Endothelial cell of umbilical vein (primary cell): Measurements from ENCODE around the gene ZNF462. TPM values are rescaled to one million over a fixed set of nuclear protein-coding genes. Genes with fewer than 3 reads are reported as not detected.

Source experiments
- BruUV-seq: library from RNA; stranded (reverse); fragments of 400-500 nt; replicated peaks from 2 replicates; lab custom pipeline; 2021; lab: Mats Ljungman, UMichigan
- CTCF ChIA-PET: fragments of 300-600, 350-600 bp; sonication (Branson Sonifier 250); formaldehyde crosslinking; loops from one replicate; lab custom pipeline; 2021; ENCODE audit warnings: antibody characterized with exemption, inconsistent platforms; lab: Charles Lee
- POLR2A ChIA-PET: fragments of 300-600, 350-600 bp; sonication (Branson Sonifier 250); formaldehyde crosslinking; loops from one replicate; lab custom pipeline; 2021; ENCODE audit warnings: antibody characterized with exemption, inconsistent platforms; lab: Charles Lee
- DNase-seq: peaks from one replicate; pipeline ENCODE4 v3.0.0-alpha.2; 2011; ENCODE audit warnings: low read depth, low spot score
- FAIRE-seq: peaks from 2 replicates; lab custom pipeline; 2011; peaks lifted over from hg19 to GRCh38; lab: Jason Lieb, UNC
- H2AFZ ChIP-seq: 2 replicates; pipeline ENCODE4 v1.6.0; 2012; ENCODE audit warnings: low read depth, low read length, control low read depth, inconsistent platforms
- H3K27ac ChIP-seq: 2 replicates; pipeline ENCODE4 v1.5.1; 2011; ENCODE audit warnings: low read depth, mild to moderate bottlenecking, control low read depth, low read length, moderate library complexity; ENCODE audit not compliant: insufficient read depth
- H3K27me3 ChIP-seq, 2 experiments: 2 replicates each; pipeline versions ENCODE4 v1.6.0 to v1.6.1; 2011; ENCODE audit warnings: low read length in 2 of 2, mixed read lengths in 1 of 2; ENCODE audit not compliant: control insufficient read depth in 2 of 2, insufficient read depth in 2 of 2
- H3K36me3 ChIP-seq, 2 experiments: 2 replicates in 1 of 2; 3 replicates in 1 of 2; pipeline ENCODE4 v1.5.1; 2011; ENCODE audit warnings: low read length in 2 of 2, mild to moderate bottlenecking in 1 of 2, moderate library complexity in 1 of 2; ENCODE audit not compliant: control insufficient read depth in 2 of 2, insufficient read depth in 2 of 2; ENCODE audit errors: extremely low read depth in 1 of 2
- H3K4me1 ChIP-seq: 3 replicates; pipeline ENCODE4 v1.5.1; 2011; ENCODE audit warnings: mild to moderate bottlenecking, low read length; ENCODE audit not compliant: control insufficient read depth, insufficient read depth; ENCODE audit errors: extremely low read depth
- H3K4me2 ChIP-seq: 2 replicates; pipeline ENCODE4 v1.6.1; 2011; ENCODE audit warnings: low read length, control low read depth, mixed read lengths; ENCODE audit not compliant: insufficient read depth
- H3K4me3 ChIP-seq, 3 experiments: fragments of 200-600 bp in 1 of 3; sonication (generic), shearing (Covaris generic) in 1 of 3; replicated peaks in 1 of 3; 2 replicates each; pipeline ENCODE4 v1.5.1; 2011 to 2016; ENCODE audit warnings: control low read depth in 3 of 3, low read length in 3 of 3, mild to moderate bottlenecking in 2 of 3, inconsistent platforms in 1 of 3, low read depth in 1 of 3, moderate library complexity in 1 of 3; ENCODE audit not compliant: insufficient read depth in 1 of 3
- H3K79me2 ChIP-seq: 2 replicates; pipeline ENCODE4 v1.6.0; 2012; ENCODE audit warnings: low read length, inconsistent platforms; ENCODE audit not compliant: control insufficient read depth, insufficient read depth
- H3K9ac ChIP-seq: replicated peaks from 2 replicates; pipeline ENCODE3; 2011; ENCODE audit warnings: low read length, control low read depth; ENCODE audit not compliant: insufficient read depth; ENCODE audit errors: extremely low read depth
- H3K9me1 ChIP-seq: replicated peaks from 3 replicates; pipeline ENCODE4 v1.6.0; 2011; ENCODE audit warnings: mild to moderate bottlenecking, low read length; ENCODE audit not compliant: control insufficient read depth, insufficient read depth; ENCODE audit errors: extremely low read depth
- H3K9me3 ChIP-seq: replicated peaks from 2 replicates; pipeline ENCODE4 v1.5.1; 2012; ENCODE audit warnings: low read length, inconsistent platforms; ENCODE audit not compliant: control insufficient read depth, insufficient read depth
- H4K20me1 ChIP-seq: replicated peaks from 2 replicates; pipeline ENCODE3; 2011; ENCODE audit warnings: mild to moderate bottlenecking, low read length; ENCODE audit not compliant: control insufficient read depth, insufficient read depth; ENCODE audit errors: extremely low read depth
- FOS ChIP-seq: IDR thresholded peaks from 2 replicates; pipeline ENCODE4 v1.6.1; 2011; ENCODE audit warnings: mild to moderate bottlenecking, low read length, moderate library complexity, borderline replicate concordance; ENCODE audit not compliant: insufficient read depth
- MAX ChIP-seq: IDR thresholded peaks from 2 replicates; pipeline ENCODE4 v1.6.1; 2011; ENCODE audit not compliant: insufficient read depth, insufficient read length
- MYC ChIP-seq: IDR thresholded peaks from one replicate; pipeline ENCODE4 v1.6.1; 2011; ENCODE audit warnings: mild to moderate bottlenecking, low read depth, low read length
- POLR2AphosphoS5 ChIP-seq: IDR thresholded peaks from 2 replicates; pipeline ENCODE4 v1.6.1; 2012; ENCODE audit warnings: low read depth, mild to moderate bottlenecking, control low read depth, low read length, moderate library complexity; ENCODE audit not compliant: insufficient read depth
- dilution Hi-C: fragments of 300-500 bp; cut with MboI; formaldehyde crosslinking; loops from one replicate; pipeline ENCODE4 v1.15.0; 2019; ENCODE audit warnings: low sequenced_read_pairs; ENCODE audit not compliant: extremely low pct_ligation_motif_present
- intact Hi-C: fragments of 100-400 bp; cut with micrococcal nuclease; formaldehyde crosslinking; loops from one replicate; pipeline ENCODE4 v1.10.0; 2022
- polyA plus RNA-seq, 4 experiments: library from polyadenylated mRNA; depleted of rRNA in 3 of 4; stranded (reverse) in 3 of 4; unstranded in 1 of 4; fragments of >200 nt; gene quantifications; 2 replicates each; pipeline versions ENCODE4 v1.2.1 to v1.2.3, GENCODE V29; 2011 to 2012; ENCODE audit warnings: missing spikeins in 1 of 4
- total RNA-seq: library from RNA; stranded (reverse); gene quantifications from 2 replicates; pipeline ENCODE4 v1.2.3, GENCODE V29; 2021
- TF ChIP-seq, protein P1 (sequence below), 2 donors: IDR thresholded peaks; 1 replicate in 1 of 2; 2 replicates in 1 of 2; pipeline ENCODE4 v1.5.1; 2011; ENCODE audit warnings: low read length in 2 of 2, mild to moderate bottlenecking in 2 of 2, moderate library complexity in 2 of 2, control low read depth in 1 of 2, inconsistent platforms in 1 of 2, low read depth in 1 of 2; ENCODE audit not compliant: insufficient read depth in 1 of 2; ENCODE audit errors: extremely low read depth in 1 of 2

The ZNF462 gene
- total and polyA plus RNA-seq, 2 donors (not counting 3 experiments of a cell fraction or from before 2014, with no cell fraction given) = 6.2 to 24.7 TPM

DNA sequence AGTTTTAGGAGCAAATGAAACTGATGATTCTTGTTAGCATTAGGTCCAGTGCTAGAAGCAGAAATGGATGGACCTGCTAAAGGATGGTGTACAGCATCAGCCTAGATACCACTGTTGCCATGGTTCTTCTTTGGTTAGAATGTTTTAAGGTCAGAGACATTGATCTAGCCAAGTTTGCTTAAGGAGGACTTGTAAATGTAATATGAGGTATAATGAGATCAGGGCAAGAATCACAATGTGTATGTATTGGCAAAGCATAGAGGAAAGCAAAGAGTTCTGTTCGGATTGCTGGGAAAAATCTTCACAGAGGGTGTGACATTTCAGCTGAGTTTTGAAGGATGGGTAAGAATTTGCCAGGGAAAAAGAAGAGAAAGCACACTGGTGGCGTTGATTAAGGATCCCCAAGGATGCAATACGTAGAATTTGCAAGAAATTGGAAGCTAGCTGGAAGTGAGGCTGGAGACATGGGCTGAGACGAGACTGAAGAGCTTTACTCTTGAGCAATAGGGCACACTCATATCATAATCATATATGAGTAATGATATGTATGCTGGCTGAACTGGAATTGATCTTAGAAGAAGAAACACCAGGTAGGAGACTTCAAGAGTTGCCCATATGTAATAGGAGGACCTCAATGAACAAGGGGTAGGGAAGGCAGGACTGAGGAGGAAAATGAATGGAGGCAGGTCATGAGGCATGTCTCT, 102.0 kb downstream of the ZNF462 start:
- intact Hi-C loops (no loop called here), dilution Hi-C loops (no loop called here)
- no peaks in the 10 kb centered on the region for H3K27me3 ChIP-seq
- ChIA-PET POLR2A (no interaction called here), CTCF (no interaction called here)
- no peak overlapping the region for H3K9ac ChIP-seq
- H3K4me2 ChIP-seq = no peak overlapping the region
- no peaks in the 10 kb centered on the region for H3K9me1 ChIP-seq
- TF ChIP-seq, protein P1, sequence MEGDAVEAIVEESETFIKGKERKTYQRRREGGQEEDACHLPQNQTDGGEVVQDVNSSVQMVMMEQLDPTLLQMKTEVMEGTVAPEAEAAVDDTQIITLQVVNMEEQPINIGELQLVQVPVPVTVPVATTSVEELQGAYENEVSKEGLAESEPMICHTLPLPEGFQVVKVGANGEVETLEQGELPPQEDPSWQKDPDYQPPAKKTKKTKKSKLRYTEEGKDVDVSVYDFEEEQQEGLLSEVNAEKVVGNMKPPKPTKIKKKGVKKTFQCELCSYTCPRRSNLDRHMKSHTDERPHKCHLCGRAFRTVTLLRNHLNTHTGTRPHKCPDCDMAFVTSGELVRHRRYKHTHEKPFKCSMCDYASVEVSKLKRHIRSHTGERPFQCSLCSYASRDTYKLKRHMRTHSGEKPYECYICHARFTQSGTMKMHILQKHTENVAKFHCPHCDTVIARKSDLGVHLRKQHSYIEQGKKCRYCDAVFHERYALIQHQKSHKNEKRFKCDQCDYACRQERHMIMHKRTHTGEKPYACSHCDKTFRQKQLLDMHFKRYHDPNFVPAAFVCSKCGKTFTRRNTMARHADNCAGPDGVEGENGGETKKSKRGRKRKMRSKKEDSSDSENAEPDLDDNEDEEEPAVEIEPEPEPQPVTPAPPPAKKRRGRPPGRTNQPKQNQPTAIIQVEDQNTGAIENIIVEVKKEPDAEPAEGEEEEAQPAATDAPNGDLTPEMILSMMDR (IDR thresholded peaks at IDR 0.05; ENCODE audit: extremely low read depth in 1 of 2, insufficient read depth in 1 of 2, low read depth in 1 of 2, low read length in 2 of 2) = no peak
- no peak for TF ChIP-seq MAX
- TF ChIP-seq MYC = no peak
- TF ChIP-seq POLR2AphosphoS5 = no peak
- TF ChIP-seq FOS = no peak
- H2AFZ ChIP-seq = no peak overlapping the region
- no peaks in the 10 kb centered on the region for H3K9me3 ChIP-seq
- no peak overlapping the region for H3K4me3 ChIP-seq
- DNase-seq (no peak), FAIRE-seq (no peak)
- no peaks in the 10 kb centered on the region for H4K20me1 ChIP-seq
- H3K79me2 ChIP-seq = no peaks in the 10 kb centered on the region
- H3K27ac ChIP-seq = no peak overlapping the region
- no TSS peak for BruUV-seq
- peaks cover 21% of the 10 kb centered on the region for H3K4me1 ChIP-seq
- no peaks in the 10 kb centered on the region for H3K36me3 ChIP-seq
